Psoas muscle (tissue), 8 donors: Measurements from ENCODE around the gene GAD2. TPM values are rescaled to one million over a fixed set of nuclear protein-coding genes. Genes with fewer than 3 reads are reported as not detected.

ENCODE experiments used
- ATAC-seq, 4 donors: fragments of 200-7000 bp; cut with Tn5 transposase; one replicate each; pipeline ENCODE4 v1.9.1; 2020; ENCODE audit warnings: moderate library complexity in 3 of 4, mild to moderate bottlenecking in 2 of 4
- DNase-seq, 2 donors: peaks; one replicate each; pipeline ENCODE4 v3.0.0-alpha.2; 2020
- H3K27ac ChIP-seq: fragments of 200-600 bp; one replicate; pipeline ENCODE4 v1.8.0; 2022
- H3K27me3 ChIP-seq, 3 donors: fragments of 200-600 bp in 1 of 3; one replicate each; pipeline versions ENCODE4 v1.6.1 to v1.8.0; 2013 to 2022; ENCODE audit warnings: low read length in 2 of 3, mild to moderate bottlenecking in 2 of 3, moderate library complexity in 1 of 3; ENCODE audit not compliant: insufficient read depth in 3 of 3
- H3K36me3 ChIP-seq, 2 donors: fragments of 200-600 bp in 1 of 2; one replicate each; pipeline versions ENCODE4 v1.6.1 to v1.8.0; 2013 to 2022; ENCODE audit warnings: low read depth in 1 of 2, mild to moderate bottlenecking in 1 of 2, moderate library complexity in 1 of 2; ENCODE audit not compliant: insufficient read depth in 1 of 2
- H3K4me1 ChIP-seq: fragments of 200-600 bp; one replicate; pipeline ENCODE4 v1.8.0; 2022
- H3K4me3 ChIP-seq: fragments of 200-600 bp; one replicate; pipeline ENCODE4 v1.8.0; 2022; ENCODE audit warnings: mild to moderate bottlenecking
- H3K9me3 ChIP-seq: fragments of 200-600 bp; one replicate; pipeline ENCODE4 v1.8.0; 2022
- WGBS, 3 donors: extraction: QIAGEN DNeasy Blood & Tissue Kit; methylation state at CpG; one replicate each; pipeline versions ENCODE4 v1.1.6 to v1.1.7; 2013; 5-methylcytosine and 5-hydroxymethylcytosine counted together
- intact Hi-C, 2 donors: fragments of 100-400 bp; cut with DNase I; formaldehyde crosslinking; loops; one replicate each; pipeline versions ENCODE4 v1.11.0 to v1.14.2; 2022
- polyA plus RNA-seq, 3 donors: library from polyadenylated mRNA; stranded (reverse); fragments of 200-250 nt; gene quantifications; one replicate each; pipeline ENCODE4 v1.2.3, GENCODE V29; 2013
- total RNA-seq, 4 donors: library from RNA; stranded (reverse); fragmentation: NEBNext Ultra II Directional in 2 of 4; extraction: Animal tissue kit (Norgen Biotek cat#: 25700) in 2 of 4; gene quantifications; one replicate each; pipeline versions ENCODE4 v1.2.1 to v1.2.4, GENCODE V29; 2021 to 2023
- TF ChIP-seq, protein P1 (sequence below): fragments of 200-600 bp; IDR thresholded peaks from one replicate; pipeline ENCODE4 v1.8.0; 2022; ENCODE audit warnings: antibody characterized with exemption
- donor health status: healthy with polysubstance abuse.
- donor health status: DM: no; HTN: no; CAD: no; lungs with moderate emphysema.
- donor health status: Bipolar disorder and iron deficiency.
- donor health status: healthy.
- donor health status: DM: yes; HTN: yes; CAD: no.
- donor health status: DM: no; HTN: no; CAD: no.
- donor health status: DM: no; HTN: no; CAD: no.
- donor health status: DM: yes; HTN: yes; CAD: no.

The GAD2 gene
- total and polyA plus RNA-seq, 7 donors: 0.01 TPM; not detected in 6

DNA sequence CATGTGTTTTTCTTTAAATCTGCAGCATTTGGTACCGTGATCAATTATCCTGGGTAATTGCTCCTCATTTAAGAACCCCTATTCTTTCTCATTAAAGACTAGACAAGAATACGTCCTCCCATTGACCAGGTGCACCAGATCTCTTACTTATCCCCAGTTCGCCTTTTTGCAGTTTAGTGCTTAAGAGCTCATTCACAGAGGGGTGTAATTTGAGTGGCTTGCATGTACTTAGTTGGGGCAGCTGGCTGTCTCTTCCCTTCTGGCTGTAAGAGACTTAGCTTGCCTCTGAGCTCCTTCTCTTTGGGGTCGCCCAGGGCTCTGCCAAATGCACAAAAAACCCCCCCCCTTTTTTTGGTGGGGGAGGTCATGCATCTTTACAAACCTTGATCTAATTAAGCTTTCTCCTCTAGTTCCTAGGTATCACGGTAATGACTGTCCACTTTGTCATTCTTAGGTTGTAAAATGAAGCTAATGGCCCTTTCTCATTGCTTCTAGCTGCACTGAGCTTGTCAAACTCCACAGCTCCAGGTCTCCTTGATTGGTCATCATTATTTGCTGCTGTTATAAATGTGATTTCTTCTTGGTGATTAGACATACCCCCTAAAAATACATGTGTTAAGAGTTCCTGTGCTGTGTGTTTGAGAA is 26.3 kb downstream of the GAD2 start:
- TF ChIP-seq, protein P1, sequence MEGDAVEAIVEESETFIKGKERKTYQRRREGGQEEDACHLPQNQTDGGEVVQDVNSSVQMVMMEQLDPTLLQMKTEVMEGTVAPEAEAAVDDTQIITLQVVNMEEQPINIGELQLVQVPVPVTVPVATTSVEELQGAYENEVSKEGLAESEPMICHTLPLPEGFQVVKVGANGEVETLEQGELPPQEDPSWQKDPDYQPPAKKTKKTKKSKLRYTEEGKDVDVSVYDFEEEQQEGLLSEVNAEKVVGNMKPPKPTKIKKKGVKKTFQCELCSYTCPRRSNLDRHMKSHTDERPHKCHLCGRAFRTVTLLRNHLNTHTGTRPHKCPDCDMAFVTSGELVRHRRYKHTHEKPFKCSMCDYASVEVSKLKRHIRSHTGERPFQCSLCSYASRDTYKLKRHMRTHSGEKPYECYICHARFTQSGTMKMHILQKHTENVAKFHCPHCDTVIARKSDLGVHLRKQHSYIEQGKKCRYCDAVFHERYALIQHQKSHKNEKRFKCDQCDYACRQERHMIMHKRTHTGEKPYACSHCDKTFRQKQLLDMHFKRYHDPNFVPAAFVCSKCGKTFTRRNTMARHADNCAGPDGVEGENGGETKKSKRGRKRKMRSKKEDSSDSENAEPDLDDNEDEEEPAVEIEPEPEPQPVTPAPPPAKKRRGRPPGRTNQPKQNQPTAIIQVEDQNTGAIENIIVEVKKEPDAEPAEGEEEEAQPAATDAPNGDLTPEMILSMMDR: no peak
- no peak overlapping the region for H3K27ac ChIP-seq
- H3K9me3 ChIP-seq: no peaks in the 10 kb centered on the region
- intact Hi-C loops: no loop called here
- ATAC-seq (no peak), DNase-seq (no peak)
- H3K36me3 ChIP-seq: no peaks in the 10 kb centered on the region
- WGBS, 3 donors: 7 to 10% (median 7%) methylated on average over 5 of the region's 5 CpGs
- H3K4me3 ChIP-seq: no peak overlapping the region
- no peaks in the 10 kb centered on the region for H3K4me1 ChIP-seq
- H3K27me3 ChIP-seq: no peaks in the 10 kb centered on the region

DNA sequence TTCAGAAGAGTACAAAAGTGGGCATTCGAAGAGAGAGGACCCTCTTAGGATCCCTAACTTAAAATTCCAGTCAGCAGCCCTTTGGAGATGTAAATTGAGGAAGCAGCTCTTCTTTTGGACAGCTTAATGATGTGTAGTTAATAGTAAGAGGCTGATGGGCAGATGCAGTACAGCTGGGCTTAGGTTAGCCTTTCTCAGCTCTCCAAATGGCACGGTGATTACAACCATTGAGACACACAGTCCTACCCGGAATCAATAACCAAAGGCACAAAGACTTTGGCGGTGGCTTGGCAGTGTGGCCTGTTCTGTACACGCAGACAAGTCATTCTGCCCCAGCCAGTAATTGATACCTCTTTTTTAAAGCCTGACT is 26.8 kb downstream of the GAD2 start:
- Histone ChIP-seq H3K27ac (no peak overlapping the region), H3K36me3 (no peaks in the 10 kb centered on the region), H3K9me3 (no peaks in the 10 kb centered on the region), H3K4me1 (no peaks in the 10 kb centered on the region), H3K27me3 (no peaks in the 10 kb centered on the region), H3K4me3 (no peak overlapping the region)
- DNase-seq (no peak), ATAC-seq (no peak)
- WGBS, 3 donors: 26 to 27% (median 26%) methylated on average over 5 of the region's 5 CpGs
- intact Hi-C loops: no loop called here
- TF ChIP-seq, protein P1: no peak

DNA sequence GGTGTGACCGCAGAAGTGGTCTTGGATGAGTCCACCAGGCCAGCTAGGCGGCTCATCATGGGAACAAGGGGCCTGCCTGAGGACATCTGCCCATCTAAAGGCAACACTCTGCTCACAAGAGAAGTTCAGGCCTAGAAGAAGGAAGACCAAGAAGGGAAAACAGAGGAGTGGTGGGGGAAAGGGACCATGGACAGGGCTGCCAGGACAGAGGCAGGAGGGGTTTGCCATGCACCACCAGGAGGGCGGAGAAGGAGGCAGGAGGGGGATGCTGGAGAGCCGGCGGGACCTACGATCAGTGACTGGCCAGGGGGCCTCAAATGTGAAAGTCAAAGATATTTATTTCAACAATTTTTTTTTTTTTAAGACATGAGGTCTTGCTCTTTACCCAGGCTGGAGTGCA is 33.1 kb downstream of the GAD2 start:
- Histone ChIP-seq H3K4me3 (no peak overlapping the region), H3K27me3 (peaks cover 0 to 2% (median 0%) of the 10 kb centered on the region in 3 donors), H3K36me3 (no peaks in the 10 kb centered on the region), H3K4me1 (no peaks in the 10 kb centered on the region), H3K27ac (no peak overlapping the region), H3K9me3 (no peaks in the 10 kb centered on the region)
- intact Hi-C loops: no loop called here
- ATAC-seq (no peak), DNase-seq (no peak)
- WGBS, 3 donors: 77 to 82% (median 80%) methylated on average over 6 of the region's 6 CpGs
- TF ChIP-seq, protein P1: no peak

DNA sequence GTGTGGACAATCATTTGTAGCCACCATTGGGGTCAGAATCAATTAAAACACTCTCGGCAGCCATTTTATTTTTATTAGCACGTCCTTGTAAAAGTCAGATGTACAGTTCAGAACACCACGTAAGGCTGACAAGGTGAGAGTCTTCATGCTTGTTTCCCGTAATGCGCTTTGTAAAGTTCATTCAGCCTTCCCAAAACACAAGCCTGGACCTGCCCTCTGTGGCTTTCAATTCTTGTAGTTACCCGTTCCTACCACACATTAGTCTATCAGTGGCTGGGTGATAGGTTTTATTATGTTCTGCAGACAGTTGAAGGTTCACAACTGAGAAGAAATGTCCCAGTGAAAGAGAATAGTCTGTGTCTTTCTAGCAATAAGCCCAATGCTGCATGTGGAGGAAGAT is 35.4 kb downstream of the GAD2 start:
- no peaks in the 10 kb centered on the region for H3K4me1 ChIP-seq
- no peak for DNase-seq

More for the DNA sequence above, 35.4 kb downstream of the GAD2 start:
- peaks cover 0 to 2% (median 0%) of the 10 kb centered on the region in 3 donors for H3K27me3 ChIP-seq
- no peak overlapping the region for H3K4me3 ChIP-seq
- TF ChIP-seq, protein P1: no peak
- no peak overlapping the region for H3K27ac ChIP-seq
- no peak for ATAC-seq
- intact Hi-C loops: no loop called here
- H3K36me3 ChIP-seq: no peaks in the 10 kb centered on the region
- WGBS, 3 donors: 85 to 91% (median 85%) methylated on average over 6 of the region's 6 CpGs
- H3K9me3 ChIP-seq: no peaks in the 10 kb centered on the region
